ENCODE data around the gene KLF15. TPM values are rescaled to one million over a fixed set of nuclear protein-coding genes. Genes with fewer than 3 reads are reported as not detected.

KLF15 gene
- total RNA-seq, 3 donors from 2014 or later (not counting 1 experiment from before 2014, with no cell fraction given) = 0.23 to 0.38 (median 0.36) TPM

- DNase-seq (no peak), ATAC-seq (no peak)
- intact Hi-C loops (cut with micrococcal nuclease) = no loop called here
- WGBS (ENCODE audit: insufficient coverage) = 74% methylated on average over 4 of the region's 4 CpGs
- H3K9me3 ChIP-seq (ENCODE audit: control insufficient read depth, insufficient read depth, low read length) = no peaks in the 10 kb centered on the region
- no peak overlapping the region for H3K4me3 ChIP-seq (ENCODE audit: low read length)
- Mint-ChIP-seq H3K27me3 (ENCODE audit: low read depth in 2 of 2) (peaks cover 43 to 51% of the 10 kb centered on the region in 2 donors), H3K4me3 (no peak overlapping the region), H3K27ac (no peak overlapping the region), H3K9me3 (no peaks in the 10 kb centered on the region), H3K4me1 (peaks cover 0 to 7% of the 10 kb centered on the region in 2 donors), H3K36me3 (no peaks in the 10 kb centered on the region)
- H3K4me1 ChIP-seq (ENCODE audit: control insufficient read depth, insufficient read depth, low read length) = peaks cover 4% of the 10 kb centered on the region
- TF ChIP-seq, protein P1, sequence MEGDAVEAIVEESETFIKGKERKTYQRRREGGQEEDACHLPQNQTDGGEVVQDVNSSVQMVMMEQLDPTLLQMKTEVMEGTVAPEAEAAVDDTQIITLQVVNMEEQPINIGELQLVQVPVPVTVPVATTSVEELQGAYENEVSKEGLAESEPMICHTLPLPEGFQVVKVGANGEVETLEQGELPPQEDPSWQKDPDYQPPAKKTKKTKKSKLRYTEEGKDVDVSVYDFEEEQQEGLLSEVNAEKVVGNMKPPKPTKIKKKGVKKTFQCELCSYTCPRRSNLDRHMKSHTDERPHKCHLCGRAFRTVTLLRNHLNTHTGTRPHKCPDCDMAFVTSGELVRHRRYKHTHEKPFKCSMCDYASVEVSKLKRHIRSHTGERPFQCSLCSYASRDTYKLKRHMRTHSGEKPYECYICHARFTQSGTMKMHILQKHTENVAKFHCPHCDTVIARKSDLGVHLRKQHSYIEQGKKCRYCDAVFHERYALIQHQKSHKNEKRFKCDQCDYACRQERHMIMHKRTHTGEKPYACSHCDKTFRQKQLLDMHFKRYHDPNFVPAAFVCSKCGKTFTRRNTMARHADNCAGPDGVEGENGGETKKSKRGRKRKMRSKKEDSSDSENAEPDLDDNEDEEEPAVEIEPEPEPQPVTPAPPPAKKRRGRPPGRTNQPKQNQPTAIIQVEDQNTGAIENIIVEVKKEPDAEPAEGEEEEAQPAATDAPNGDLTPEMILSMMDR (IDR thresholded peaks at IDR 0.05) = no peak
- H3K27me3 ChIP-seq (ENCODE audit: control insufficient read depth, insufficient read depth, low read length) = no peaks in the 10 kb centered on the region
- no peaks in the 10 kb centered on the region for H3K36me3 ChIP-seq (ENCODE audit: control insufficient read depth, insufficient read depth, low read length)
- no peak overlapping the region for H3K27ac ChIP-seq (ENCODE audit: low read length)
These were observed 36.4 kb upstream of the KLF15 start for GRCh38 chr3:126393563-126393962.

DNA sequence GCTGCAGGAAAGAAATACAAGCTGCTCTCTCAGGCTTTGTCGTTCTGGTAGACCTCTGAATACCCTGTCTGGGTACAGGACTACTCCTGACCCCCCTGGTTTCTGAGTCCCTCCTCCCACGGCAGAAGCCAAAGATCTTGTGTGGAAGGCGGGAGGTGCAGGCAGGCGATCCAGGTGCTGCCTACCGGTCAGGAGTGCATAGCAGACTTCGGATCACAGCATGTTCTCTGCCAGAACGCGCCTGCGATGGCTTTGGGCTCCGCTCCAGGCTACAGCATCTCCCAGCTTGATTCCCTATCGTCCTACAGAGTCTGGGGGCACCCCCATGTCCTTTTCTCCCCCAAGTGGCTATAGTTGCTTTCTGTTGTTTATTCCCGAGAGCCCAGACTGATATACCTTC, 35.0 kb upstream of the KLF15 start:
- H3K27me3 ChIP-seq (ENCODE audit: control insufficient read depth, insufficient read depth, low read length) = no peaks in the 10 kb centered on the region
- H3K4me1 Mint-ChIP-seq = peaks cover 0 to 7% of the 10 kb centered on the region in 2 donors
- TF ChIP-seq, protein P1 (IDR thresholded peaks at IDR 0.05) = no peak

DNA sequence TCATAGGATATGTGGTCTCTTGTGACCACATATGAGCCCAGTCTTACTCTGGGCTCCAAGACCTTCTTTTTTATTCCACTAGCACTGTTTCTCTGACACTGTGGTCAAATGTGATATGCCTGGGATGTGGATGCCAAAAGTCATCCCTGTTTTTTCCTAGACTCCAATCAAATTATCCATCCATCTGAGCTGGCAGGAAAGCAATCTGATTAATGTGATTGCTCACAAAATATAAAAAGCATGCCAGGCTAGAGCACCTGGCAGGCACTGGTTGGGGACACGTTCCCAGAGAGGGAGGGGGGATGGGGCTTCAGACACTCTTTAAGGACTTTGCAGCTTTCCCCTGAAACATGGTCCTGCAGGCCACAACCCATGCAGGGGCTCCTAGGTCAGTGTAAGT, 34.4 kb upstream of the KLF15 start:
- DNase-seq = no peak
- no peaks in the 10 kb centered on the region for H3K9me3 ChIP-seq (ENCODE audit: control insufficient read depth, insufficient read depth, low read length)
- H3K4me3 Mint-ChIP-seq = no peak overlapping the region

More for the DNA sequence above, 35.0 kb upstream of the KLF15 start:
- intact Hi-C loops (cut with micrococcal nuclease) = no loop called here
- H3K27ac Mint-ChIP-seq = no peak overlapping the region
- Histone ChIP-seq H3K4me3 (ENCODE audit: low read length) (no peak overlapping the region), H3K36me3 (ENCODE audit: control insufficient read depth, insufficient read depth, low read length) (no peaks in the 10 kb centered on the region), H3K9me3 (ENCODE audit: control insufficient read depth, insufficient read depth, low read length) (no peaks in the 10 kb centered on the region), H3K27ac (ENCODE audit: low read length) (no peak overlapping the region), H3K4me1 (ENCODE audit: control insufficient read depth, insufficient read depth, low read length) (peaks cover 4% of the 10 kb centered on the region)
- 87% methylated on average over 12 of the region's 12 CpGs for WGBS (ENCODE audit: insufficient coverage)
- H3K27me3 Mint-ChIP-seq (ENCODE audit: low read depth in 2 of 2) = peaks cover 49 to 51% of the 10 kb centered on the region in 2 donors
- ATAC-seq = no peak
- no peak for DNase-seq
- H3K36me3 Mint-ChIP-seq = no peaks in the 10 kb centered on the region
- no peak overlapping the region for H3K4me3 Mint-ChIP-seq
- no peaks in the 10 kb centered on the region for H3K9me3 Mint-ChIP-seq

More for the DNA sequence above, 34.4 kb upstream of the KLF15 start:
- Histone ChIP-seq H3K27me3 (ENCODE audit: control insufficient read depth, insufficient read depth, low read length) (no peaks in the 10 kb centered on the region), H3K4me1 (ENCODE audit: control insufficient read depth, insufficient read depth, low read length) (peaks cover 4% of the 10 kb centered on the region), H3K36me3 (ENCODE audit: control insufficient read depth, insufficient read depth, low read length) (no peaks in the 10 kb centered on the region), H3K4me3 (ENCODE audit: low read length) (no peak overlapping the region), H3K27ac (ENCODE audit: low read length) (no peak overlapping the region)
- ATAC-seq = no peak
- Mint-ChIP-seq H3K9me3 (no peaks in the 10 kb centered on the region), H3K4me1 (peaks cover 0 to 7% of the 10 kb centered on the region in 2 donors), H3K27ac (no peak overlapping the region), H3K36me3 (no peaks in the 10 kb centered on the region), H3K27me3 (ENCODE audit: low read depth in 2 of 2) (peaks cover 49 to 51% of the 10 kb centered on the region in 2 donors)
- 50% methylated on average over 1 of the region's 1 CpG for WGBS (ENCODE audit: insufficient coverage)
- TF ChIP-seq, protein P1 (IDR thresholded peaks at IDR 0.05) = no peak
- intact Hi-C loops (cut with micrococcal nuclease) = no loop called here
